GM23248 (cell line): ENCODE results near the gene PRKAB1.

Experiments used
- EZH2 ChIP-seq: fragments of 200-600 bp; sonication (generic); IDR thresholded peaks from 2 replicates; pipeline ENCODE4 v1.6.1; 2018; ENCODE audit warnings: antibody characterized with exemption, mild to moderate bottlenecking; ENCODE audit not compliant: insufficient read depth, poor library complexity, severe bottlenecking
- EZH2phosphoT487 ChIP-seq: fragments of 200-600 bp; sonication (generic); IDR thresholded peaks from 2 replicates; pipeline ENCODE4 v1.6.1; 2018; ENCODE audit warnings: antibody characterized with exemption, moderate library complexity, mild to moderate bottlenecking, low read depth; ENCODE audit not compliant: insufficient read depth

DNA sequence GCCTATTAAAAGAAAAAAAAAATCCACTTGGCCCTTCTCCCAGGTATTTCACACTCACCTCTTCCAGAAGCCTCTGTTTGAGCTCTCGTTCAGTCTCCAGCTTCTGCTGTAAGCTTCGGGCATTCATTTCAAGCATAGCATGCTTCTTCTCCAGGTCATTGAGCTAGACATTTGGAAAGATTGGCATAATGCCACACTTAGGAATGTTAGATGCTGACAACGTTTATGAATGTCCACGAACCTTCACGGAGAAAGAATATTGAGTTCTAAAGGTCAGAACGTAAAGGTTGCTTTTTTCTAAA, 60.5 kb downstream of the PRKAB1 start:
- TF ChIP-seq EZH2 (no peak), EZH2phosphoT487 (no peak)
